ENCODE measurements around the gene ATG3. TPM values are rescaled to one million over a fixed set of nuclear protein-coding genes. Genes with fewer than 3 reads are reported as not detected.
A peak's percentile ranks its signal among the peaks of the same experiment; 100 is the strongest.
"Not testable (repeated sequence)": the region's sequence is repeated elsewhere in the genome, so short reads cannot be mapped to it uniquely, and the experiment has no call there.

Gene ATG3
- total and polyA plus RNA-seq, 2 donors (not counting 3 experiments of a cell fraction or from before 2014, with no cell fraction given), result 36.0 to 62.4 TPM

- Histone ChIP-seq H3K79me2 (ENCODE audit: control insufficient read depth, insufficient read depth, low read length) (no peaks in the 10 kb centered on the region), H3K4me2 (ENCODE audit: insufficient read depth, low read length) (no peak overlapping the region), H3K4me3 (replicated peaks in 1 of 3; ENCODE audit: insufficient read depth in 1 of 3, low read depth in 1 of 3, low read length in 3 of 3) (no peak overlapping the region), H3K9ac (replicated peaks; ENCODE audit: extremely low read depth, insufficient read depth, low read length) (no peak overlapping the region), H3K36me3 (ENCODE audit: control insufficient read depth in 2 of 2, extremely low read depth in 1 of 2, insufficient read depth in 2 of 2, low read length in 2 of 2) (no peaks in the 10 kb centered on the region), H4K20me1 (replicated peaks; ENCODE audit: control insufficient read depth, extremely low read depth, insufficient read depth, low read length) (no peaks in the 10 kb centered on the region), H3K27me3 (ENCODE audit: control insufficient read depth in 2 of 2, insufficient read depth in 2 of 2, low read length in 2 of 2) (no peaks in the 10 kb centered on the region), H3K9me1 (replicated peaks; ENCODE audit: control insufficient read depth, extremely low read depth, insufficient read depth, low read length) (no peaks in the 10 kb centered on the region), H3K4me1 (ENCODE audit: control insufficient read depth, extremely low read depth, insufficient read depth, low read length) (no peaks in the 10 kb centered on the region), H2AFZ (ENCODE audit: low read depth, low read length) (no peak overlapping the region), H3K27ac (ENCODE audit: insufficient read depth, low read depth, low read length) (no peak overlapping the region), H3K9me3 (replicated peaks; ENCODE audit: control insufficient read depth, insufficient read depth, low read length) (no peaks in the 10 kb centered on the region)
- ChIA-PET POLR2A (no interaction called here), CTCF (interaction anchor here (0.9 to 4.9 kb wide), 13 partner anchors 30 to 408 kb away, joined by 3 to 72 read pairs (median 7); partner anchors contain the start of genes CD200 and SLC9C1)
- dilution Hi-C loops (cut with MboI; ENCODE audit: extremely low pct_ligation_motif_present, low sequenced_read_pairs), result no loop called here
- peak; percentile 3 for TF ChIP-seq JUN (IDR thresholded peaks at IDR 0.05; ENCODE audit: borderline replicate concordance, insufficient read depth, insufficient read length, low read depth)
- no peak for TF ChIP-seq POLR2A (IDR thresholded peaks at IDR 0.05; ENCODE audit: low read depth, low read length)
- TF ChIP-seq GATA2 (IDR thresholded peaks at IDR 0.05; ENCODE audit: insufficient read depth, insufficient read length, low read depth, low read length), result no peak
- peak; percentile 45 to 52 for TF ChIP-seq CTCF (IDR thresholded peaks at IDR 0.05; ENCODE audit: extremely low read depth in 1 of 2, insufficient read depth in 1 of 2, low read depth in 1 of 2, low read length in 2 of 2)
- no peak for TF ChIP-seq MAX (IDR thresholded peaks at IDR 0.05; ENCODE audit: insufficient read depth, insufficient read length)
- intact Hi-C loops (cut with micrococcal nuclease), result loop anchor here (1.0 to 2.0 kb wide), 6 partner anchors 82 to 407 kb away; no protein-coding TSS in a partner anchor
- FAIRE-seq, result peak; percentile 90
- BruUV-seq (replicated peaks), result no TSS peak
- peak; percentile 79 for DNase-seq (ENCODE audit: low read depth, low spot score)
These were observed 42.2 kb downstream of the ATG3 start for GRCh38 chr3:112519424-112520001.

DNA sequence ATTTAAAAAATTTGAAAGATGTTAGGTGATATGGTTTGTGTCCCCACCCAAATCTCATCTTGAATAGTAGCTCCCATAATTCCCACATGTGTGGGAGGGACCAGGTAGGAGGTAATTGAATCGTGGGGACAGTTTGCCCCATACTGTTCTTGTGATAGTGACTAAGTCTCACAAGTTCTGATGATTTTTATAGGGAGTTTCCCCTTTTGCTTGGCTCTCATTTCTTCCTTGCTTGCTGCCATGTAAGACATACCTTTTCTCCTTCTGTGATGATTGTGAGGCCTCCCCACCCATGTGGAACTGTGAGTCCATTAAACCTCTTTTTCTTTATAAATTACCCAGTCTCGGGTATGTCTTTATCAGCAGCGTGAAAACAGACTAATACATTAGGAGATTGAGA lies 42.8 kb downstream of the ATG3 start:
- H3K79me2 ChIP-seq (ENCODE audit: control insufficient read depth, insufficient read depth, low read length); H3K9me3 ChIP-seq (replicated peaks; ENCODE audit: control insufficient read depth, insufficient read depth, low read length); H3K27ac ChIP-seq (ENCODE audit: insufficient read depth, low read depth, low read length); H2AFZ ChIP-seq (ENCODE audit: low read depth, low read length); H3K4me3 ChIP-seq (replicated peaks in 1 of 3; ENCODE audit: insufficient read depth in 1 of 3, low read depth in 1 of 3, low read length in 3 of 3); POLR2A ChIA-PET; H3K9me1 ChIP-seq (replicated peaks; ENCODE audit: control insufficient read depth, extremely low read depth, insufficient read depth, low read length); FAIRE-seq; H4K20me1 ChIP-seq (replicated peaks; ENCODE audit: control insufficient read depth, extremely low read depth, insufficient read depth, low read length); H3K4me1 ChIP-seq (ENCODE audit: control insufficient read depth, extremely low read depth, insufficient read depth, low read length); H3K4me2 ChIP-seq (ENCODE audit: insufficient read depth, low read length); dilution Hi-C loops (cut with MboI; ENCODE audit: extremely low pct_ligation_motif_present, low sequenced_read_pairs); H3K36me3 ChIP-seq (ENCODE audit: control insufficient read depth in 2 of 2, extremely low read depth in 1 of 2, insufficient read depth in 2 of 2, low read length in 2 of 2); H3K27me3 ChIP-seq (ENCODE audit: control insufficient read depth in 2 of 2, insufficient read depth in 2 of 2, low read length in 2 of 2); BruUV-seq (replicated peaks); H3K9ac ChIP-seq (replicated peaks; ENCODE audit: extremely low read depth, insufficient read depth, low read length): not testable (repeated sequence)
- DNase-seq (ENCODE audit: low read depth, low spot score), result peak; percentile 6
- CTCF ChIA-PET, result interaction anchor here (1.0 to 4.9 kb wide), 5 partner anchors 23 to 382 kb away, joined by 3 to 72 read pairs (median 7); partner anchors contain the start of genes CD200 and SLC9C1
- intact Hi-C loops (cut with micrococcal nuclease), result loop anchor here (1.0 to 2.0 kb wide), 6 partner anchors 82 to 407 kb away; no protein-coding TSS in a partner anchor

Data from endothelial cell of umbilical vein (primary cell).